ENCODE measurements around the gene RAB40B. TPM values are rescaled to one million over a fixed set of nuclear protein-coding genes. Genes with fewer than 3 reads are reported as not detected.

RAB40B gene
- total RNA-seq, 1 experiment from 2014 or later: 22.4 TPM

DNA sequence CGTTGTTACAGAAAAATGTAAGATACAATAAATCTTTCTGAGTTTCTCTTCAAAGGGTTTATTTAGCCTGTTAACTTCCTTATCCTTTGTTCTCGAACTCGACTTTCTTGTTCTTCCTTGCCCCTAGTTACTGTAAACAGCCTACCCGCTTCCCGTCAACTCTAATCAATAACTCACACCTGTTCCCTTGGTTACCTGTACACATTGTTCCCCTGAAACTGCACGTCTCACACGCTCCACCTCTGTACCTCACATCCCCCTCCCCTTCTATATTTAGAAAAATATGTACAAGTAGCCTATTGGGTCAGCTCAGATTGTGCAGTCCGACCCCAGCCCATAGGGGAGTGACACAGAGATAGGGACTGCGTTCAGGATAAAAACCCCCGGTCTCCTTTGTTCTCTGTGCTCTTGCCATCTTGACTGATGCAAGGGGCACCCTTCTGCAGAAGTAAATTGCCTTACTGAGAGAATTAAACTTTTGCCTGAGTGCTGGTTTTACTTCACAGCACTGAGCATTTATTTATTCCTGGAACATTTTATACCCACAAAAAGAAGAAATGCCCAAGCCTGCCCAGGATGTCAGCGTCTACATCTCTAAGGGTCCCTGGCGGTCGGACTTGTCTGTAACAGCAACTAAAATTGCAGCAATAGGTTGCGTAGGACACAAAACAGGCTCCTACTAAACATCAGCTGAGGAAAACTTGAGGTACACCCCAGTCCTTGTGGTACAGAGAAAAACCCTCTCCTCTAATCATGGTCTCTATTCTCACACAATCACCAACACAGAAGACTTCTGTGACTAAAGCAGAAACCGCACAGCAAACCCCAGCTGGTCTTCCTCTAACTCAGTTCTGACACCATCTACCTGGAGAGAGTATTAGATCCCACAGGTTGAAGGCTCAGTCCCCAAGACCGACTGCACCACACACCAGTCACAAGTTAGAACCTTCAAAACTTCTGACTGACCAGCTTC, 61.6 kb downstream of the RAB40B start:
- peaks cover 62% of the 10 kb centered on the region for H3K36me3 ChIP-seq (ENCODE audit: low read depth, low read length)
- no TSS peak for BruUV-seq (replicated peaks)
- no peak; the same call in 1 of the 2 replicates for ATAC-seq
- no peaks in the 10 kb centered on the region for H3K9me3 ChIP-seq (ENCODE audit: low read length)
- peaks cover 22% of the 10 kb centered on the region for H4K20me1 ChIP-seq (ENCODE audit: low read length)
- no peak overlapping the region for H2AFZ ChIP-seq (ENCODE audit: low read length)
- H3F3A ChIP-seq (ENCODE audit: low read length, unreplicated experiment): no peaks in the 10 kb centered on the region
- 0 out of 2 replicates have a peak overlapping the region, but pooled peaks have one; percentile 33 for H3K4me2 ChIP-seq (ENCODE audit: low read length)
- H3K9ac ChIP-seq (ENCODE audit: low read length): no peak overlapping the region
- peak; percentile 40 for DNase-seq
- H3K27me3 ChIP-seq (ENCODE audit: low read length): no peaks in the 10 kb centered on the region
- CTCF ChIA-PET: no interaction called here
- no peak overlapping the region for H3K4me3 ChIP-seq (ENCODE audit: low read length)
- TF ChIP-seq, protein P1, sequence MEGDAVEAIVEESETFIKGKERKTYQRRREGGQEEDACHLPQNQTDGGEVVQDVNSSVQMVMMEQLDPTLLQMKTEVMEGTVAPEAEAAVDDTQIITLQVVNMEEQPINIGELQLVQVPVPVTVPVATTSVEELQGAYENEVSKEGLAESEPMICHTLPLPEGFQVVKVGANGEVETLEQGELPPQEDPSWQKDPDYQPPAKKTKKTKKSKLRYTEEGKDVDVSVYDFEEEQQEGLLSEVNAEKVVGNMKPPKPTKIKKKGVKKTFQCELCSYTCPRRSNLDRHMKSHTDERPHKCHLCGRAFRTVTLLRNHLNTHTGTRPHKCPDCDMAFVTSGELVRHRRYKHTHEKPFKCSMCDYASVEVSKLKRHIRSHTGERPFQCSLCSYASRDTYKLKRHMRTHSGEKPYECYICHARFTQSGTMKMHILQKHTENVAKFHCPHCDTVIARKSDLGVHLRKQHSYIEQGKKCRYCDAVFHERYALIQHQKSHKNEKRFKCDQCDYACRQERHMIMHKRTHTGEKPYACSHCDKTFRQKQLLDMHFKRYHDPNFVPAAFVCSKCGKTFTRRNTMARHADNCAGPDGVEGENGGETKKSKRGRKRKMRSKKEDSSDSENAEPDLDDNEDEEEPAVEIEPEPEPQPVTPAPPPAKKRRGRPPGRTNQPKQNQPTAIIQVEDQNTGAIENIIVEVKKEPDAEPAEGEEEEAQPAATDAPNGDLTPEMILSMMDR (conservative IDR thresholded peaks at IDR 0.05; ENCODE audit: low read depth, low read length): no peak
- no peak for TF ChIP-seq EZH2 (IDR thresholded peaks at IDR 0.05; ENCODE audit: low read length, unreplicated experiment)
- TF ChIP-seq EZH2phosphoT487 (IDR thresholded peaks at IDR 0.05; ENCODE audit: borderline replicate concordance, low read length): no peak
- intact Hi-C loops (cut with micrococcal nuclease): no loop called here
- H3K9me2 ChIP-seq (replicated peaks; ENCODE audit: low read length): no peaks in the 10 kb centered on the region
- H3K79me2 ChIP-seq (ENCODE audit: low read length): peaks cover 96% of the 10 kb centered on the region
- POLR2A ChIA-PET (ENCODE audit: unreplicated experiment): no interaction called here
- H3K4me1 ChIP-seq (ENCODE audit: insufficient read depth, low read length): no peaks in the 10 kb centered on the region
- peak overlapping the region; percentile 61 for H3K27ac ChIP-seq (ENCODE audit: low read length)

DNA sequence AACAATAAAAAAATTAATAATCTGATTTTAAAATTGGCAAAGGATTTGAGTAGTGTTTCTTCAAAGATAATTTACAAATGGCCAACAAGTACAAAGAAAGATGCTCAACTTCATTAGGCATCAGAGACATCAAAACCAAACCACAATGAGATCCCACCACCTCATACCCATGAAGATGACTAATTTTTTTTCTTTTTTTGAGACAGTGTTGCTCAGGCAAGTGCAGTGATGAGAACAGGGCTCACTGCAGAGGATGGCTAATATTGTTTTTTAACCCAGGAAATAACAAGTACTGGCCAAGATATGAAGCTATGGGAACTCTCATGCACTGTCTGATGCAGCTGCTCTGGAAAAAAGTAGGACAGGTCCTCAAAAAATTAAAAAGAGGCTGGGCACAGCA, 65.2 kb downstream of the RAB40B start:
- Histone ChIP-seq H4K20me1 (ENCODE audit: low read length) (peaks cover 20% of the 10 kb centered on the region), H3K4me3 (ENCODE audit: low read length) (no peak overlapping the region), H3F3A (ENCODE audit: low read length, unreplicated experiment) (no peaks in the 10 kb centered on the region), H3K4me2 (ENCODE audit: low read length) (no peak overlapping the region), H3K9ac (ENCODE audit: low read length) (no peak overlapping the region), H3K9me3 (ENCODE audit: low read length) (no peaks in the 10 kb centered on the region), H3K27ac (ENCODE audit: low read length) (no peak overlapping the region), H2AFZ (ENCODE audit: low read length) (no peak overlapping the region), H3K27me3 (ENCODE audit: low read length) (no peaks in the 10 kb centered on the region), H3K4me1 (ENCODE audit: insufficient read depth, low read length) (no peaks in the 10 kb centered on the region), H3K36me3 (ENCODE audit: low read depth, low read length) (peaks cover 50% of the 10 kb centered on the region), H3K9me2 (replicated peaks; ENCODE audit: low read length) (no peaks in the 10 kb centered on the region), H3K79me2 (ENCODE audit: low read length) (peaks cover 88% of the 10 kb centered on the region)
- intact Hi-C loops (cut with micrococcal nuclease): no loop called here
- ChIA-PET POLR2A (ENCODE audit: unreplicated experiment) (no interaction called here), CTCF (no interaction called here)
- no peak for DNase-seq
- BruUV-seq (replicated peaks): no TSS peak
- TF ChIP-seq, protein P1 (conservative IDR thresholded peaks at IDR 0.05; ENCODE audit: low read depth, low read length): no peak
- TF ChIP-seq EZH2 (IDR thresholded peaks at IDR 0.05; ENCODE audit: low read length, unreplicated experiment) (no peak), EZH2phosphoT487 (IDR thresholded peaks at IDR 0.05; ENCODE audit: borderline replicate concordance, low read length) (no peak)
- no peak for ATAC-seq

DNA sequence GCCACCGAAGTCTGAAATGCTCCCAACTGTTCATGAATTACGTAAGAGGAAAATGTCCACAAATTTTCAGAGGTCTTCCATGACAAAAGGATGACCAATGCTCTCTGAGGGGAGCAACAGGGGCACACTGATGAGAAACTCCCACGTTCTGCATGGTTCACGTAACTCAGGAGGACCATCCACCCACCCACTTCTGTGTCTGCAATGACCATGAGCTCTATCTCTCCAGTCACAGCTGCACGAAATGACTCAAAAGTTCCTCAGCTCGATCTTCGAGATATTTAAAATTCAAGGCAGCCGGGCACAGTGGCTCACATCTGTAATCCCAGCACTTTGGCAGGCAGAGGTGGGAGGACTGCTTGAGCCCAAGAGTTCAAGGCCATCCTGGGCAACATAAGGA, 66.0 kb downstream of the RAB40B start:
- Histone ChIP-seq H3K4me1 (ENCODE audit: insufficient read depth, low read length) (no peaks in the 10 kb centered on the region), H3K9ac (ENCODE audit: low read length) (no peak overlapping the region), H3K4me3 (ENCODE audit: low read length) (no peak overlapping the region), H3F3A (ENCODE audit: low read length, unreplicated experiment) (no peaks in the 10 kb centered on the region), H2AFZ (ENCODE audit: low read length) (no peak overlapping the region), H3K79me2 (ENCODE audit: low read length) (peaks cover 80% of the 10 kb centered on the region), H3K9me3 (ENCODE audit: low read length) (no peaks in the 10 kb centered on the region), H3K36me3 (ENCODE audit: low read depth, low read length) (peaks cover 47% of the 10 kb centered on the region), H3K27ac (ENCODE audit: low read length) (no peak overlapping the region), H3K9me2 (replicated peaks; ENCODE audit: low read length) (no peaks in the 10 kb centered on the region), H3K27me3 (ENCODE audit: low read length) (no peaks in the 10 kb centered on the region), H4K20me1 (ENCODE audit: low read length) (peaks cover 16% of the 10 kb centered on the region), H3K4me2 (ENCODE audit: low read length) (no peak overlapping the region)
- intact Hi-C loops (cut with micrococcal nuclease): no loop called here
- POLR2A ChIA-PET (ENCODE audit: unreplicated experiment): no interaction called here
- CTCF ChIA-PET: no interaction called here
- ATAC-seq (no peak), DNase-seq (no peak)
- no TSS peak for BruUV-seq (replicated peaks)
- TF ChIP-seq EZH2 (IDR thresholded peaks at IDR 0.05; ENCODE audit: low read length, unreplicated experiment) (no peak), EZH2phosphoT487 (IDR thresholded peaks at IDR 0.05; ENCODE audit: borderline replicate concordance, low read length) (no peak)
- TF ChIP-seq, protein P1 (conservative IDR thresholded peaks at IDR 0.05; ENCODE audit: low read depth, low read length): no peak
